ENCODE results near the gene FIGNL2.
"Not testable (repeated sequence)": the region's sequence is repeated elsewhere in the genome, so short reads cannot be mapped to it uniquely, and the experiment has no call there.

Gene FIGNL2

GRCh38 chr12:51886021-51886710 is 37.6 kb upstream of the FIGNL2 start:
- DNase-seq (ENCODE audit: low read depth, low spot score): peak; percentile 90
- H3K4me3 ChIP-seq (ENCODE audit: low read depth, low read length): no peak overlapping the region
- TF ChIP-seq CTCF (IDR thresholded peaks at IDR 0.05; ENCODE audit: low read depth, low read length): no peak
- in situ Hi-C loops (cut with HindIII; ENCODE audit: low sequenced_read_pairs): no loop called here

GRCh38 chr12:51885294-51886020 is 36.9 kb upstream of the FIGNL2 start:
- H3K4me3 ChIP-seq (ENCODE audit: low read depth, low read length); DNase-seq (ENCODE audit: low read depth, low spot score): not testable (repeated sequence)

GRCh38 chr12:51884676-51885229 is 36.2 kb upstream of the FIGNL2 start:
- no peak overlapping the region for H3K4me3 ChIP-seq (ENCODE audit: low read depth, low read length)
- no peak for TF ChIP-seq CTCF (IDR thresholded peaks at IDR 0.05; ENCODE audit: low read depth, low read length)
- no peak for DNase-seq (ENCODE audit: low read depth, low spot score)
- in situ Hi-C loops (cut with HindIII; ENCODE audit: low sequenced_read_pairs): no loop called here

More at GRCh38 chr12:51885294-51886020, 36.9 kb upstream of the FIGNL2 start:
- in situ Hi-C loops (cut with HindIII; ENCODE audit: low sequenced_read_pairs): not testable (repeated sequence)

- no peak for TF ChIP-seq CTCF (IDR thresholded peaks at IDR 0.05; ENCODE audit: low read depth, low read length)
- no peak for DNase-seq (ENCODE audit: low read depth, low spot score)
- no peak overlapping the region for H3K4me3 ChIP-seq (ENCODE audit: low read depth, low read length)
- in situ Hi-C loops (cut with HindIII; ENCODE audit: low sequenced_read_pairs): no loop called here
Measured at GRCh38 chr12:51883998-51884675, 35.6 kb upstream of the FIGNL2 start.

GRCh38 chr12:51883295-51883694 is 34.8 kb upstream of the FIGNL2 start:
- TF ChIP-seq CTCF (IDR thresholded peaks at IDR 0.05; ENCODE audit: low read depth, low read length): no peak
- DNase-seq (ENCODE audit: low read depth, low spot score): no peak
- in situ Hi-C loops (cut with HindIII; ENCODE audit: low sequenced_read_pairs): no loop called here
- H3K4me3 ChIP-seq (ENCODE audit: low read depth, low read length): no peak overlapping the region

GRCh38 chr12:51879102-51879501 is 30.6 kb upstream of the FIGNL2 start:
- in situ Hi-C loops (cut with HindIII; ENCODE audit: low sequenced_read_pairs): no loop called here
- no peak for TF ChIP-seq CTCF (IDR thresholded peaks at IDR 0.05; ENCODE audit: low read depth, low read length)
- no peak overlapping the region for H3K4me3 ChIP-seq (ENCODE audit: low read depth, low read length)
- DNase-seq (ENCODE audit: low read depth, low spot score): no peak

Measured in astrocyte of the spinal cord (primary cell).